PC-3 (cell line): ENCODE data around the gene REC8.

Experiments used
- EZH2 ChIP-seq: fragments of 300-600 bp; sonication (generic); IDR thresholded peaks from one replicate; pipeline ENCODE4 v1.6.1; 2017; ENCODE audit warnings: antibody characterized with exemption, mild to moderate bottlenecking, low read length; ENCODE audit not compliant: unreplicated experiment
- TF ChIP-seq, protein P1 (sequence below): fragments of 300-600 bp; sonication (generic); conservative IDR thresholded peaks from 2 replicates; pipeline ENCODE4 v1.5.1; 2017; ENCODE audit warnings: antibody characterized with exemption, low read depth, mild to moderate bottlenecking, low read length

DNA sequence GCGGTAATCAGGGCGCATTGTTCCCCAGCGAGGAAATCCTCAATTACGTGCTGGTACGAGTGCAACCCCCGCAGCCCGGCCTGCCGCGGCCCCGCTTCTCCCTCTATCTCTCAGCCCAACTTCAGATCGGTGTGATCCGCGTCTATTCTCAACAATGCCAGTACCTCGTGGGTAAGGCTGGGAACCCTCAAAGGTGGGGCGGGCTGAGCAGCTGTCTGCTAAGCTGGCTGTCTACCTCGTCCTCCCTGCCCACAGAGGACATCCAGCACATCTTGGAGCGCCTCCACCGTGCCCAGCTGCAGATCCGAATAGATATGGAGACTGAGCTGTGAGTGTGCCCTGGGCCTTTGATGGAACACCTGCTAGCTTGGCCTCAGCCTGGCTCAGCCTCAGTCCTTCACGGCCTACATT, 996 bp downstream of the REC8 start:
- TF ChIP-seq, protein P1, sequence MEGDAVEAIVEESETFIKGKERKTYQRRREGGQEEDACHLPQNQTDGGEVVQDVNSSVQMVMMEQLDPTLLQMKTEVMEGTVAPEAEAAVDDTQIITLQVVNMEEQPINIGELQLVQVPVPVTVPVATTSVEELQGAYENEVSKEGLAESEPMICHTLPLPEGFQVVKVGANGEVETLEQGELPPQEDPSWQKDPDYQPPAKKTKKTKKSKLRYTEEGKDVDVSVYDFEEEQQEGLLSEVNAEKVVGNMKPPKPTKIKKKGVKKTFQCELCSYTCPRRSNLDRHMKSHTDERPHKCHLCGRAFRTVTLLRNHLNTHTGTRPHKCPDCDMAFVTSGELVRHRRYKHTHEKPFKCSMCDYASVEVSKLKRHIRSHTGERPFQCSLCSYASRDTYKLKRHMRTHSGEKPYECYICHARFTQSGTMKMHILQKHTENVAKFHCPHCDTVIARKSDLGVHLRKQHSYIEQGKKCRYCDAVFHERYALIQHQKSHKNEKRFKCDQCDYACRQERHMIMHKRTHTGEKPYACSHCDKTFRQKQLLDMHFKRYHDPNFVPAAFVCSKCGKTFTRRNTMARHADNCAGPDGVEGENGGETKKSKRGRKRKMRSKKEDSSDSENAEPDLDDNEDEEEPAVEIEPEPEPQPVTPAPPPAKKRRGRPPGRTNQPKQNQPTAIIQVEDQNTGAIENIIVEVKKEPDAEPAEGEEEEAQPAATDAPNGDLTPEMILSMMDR, result no peak
- TF ChIP-seq EZH2, result no peak
